ENCODE data around the gene HSPB1.
"Not testable (repeated sequence)": the region's sequence is repeated elsewhere in the genome, so short reads cannot be mapped to it uniquely, and the experiment has no call there.

HSPB1 gene

DNA sequence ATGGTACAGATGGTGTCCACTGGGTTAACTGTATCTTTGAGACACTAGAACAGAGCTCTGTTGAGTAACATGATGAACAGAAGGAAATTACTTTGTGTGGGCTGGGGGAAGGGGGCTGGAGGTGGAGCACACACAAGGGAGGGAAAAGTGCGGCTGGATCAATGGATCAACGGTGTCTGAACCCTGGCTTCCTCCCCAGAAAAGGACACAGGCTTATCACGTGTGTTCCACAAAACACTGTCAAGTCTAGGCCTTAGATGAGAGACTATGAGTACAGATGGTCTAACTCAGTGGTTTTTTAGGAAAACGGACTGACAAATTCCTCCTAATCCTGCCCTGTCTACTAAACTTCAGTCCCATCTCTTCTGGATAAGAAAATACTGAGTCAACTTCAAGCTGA is 27.8 kb downstream of the HSPB1 start:
- no peak for DNase-seq (ENCODE audit: low read depth in 2 of 2, low spot score in 1 of 2)

DNA sequence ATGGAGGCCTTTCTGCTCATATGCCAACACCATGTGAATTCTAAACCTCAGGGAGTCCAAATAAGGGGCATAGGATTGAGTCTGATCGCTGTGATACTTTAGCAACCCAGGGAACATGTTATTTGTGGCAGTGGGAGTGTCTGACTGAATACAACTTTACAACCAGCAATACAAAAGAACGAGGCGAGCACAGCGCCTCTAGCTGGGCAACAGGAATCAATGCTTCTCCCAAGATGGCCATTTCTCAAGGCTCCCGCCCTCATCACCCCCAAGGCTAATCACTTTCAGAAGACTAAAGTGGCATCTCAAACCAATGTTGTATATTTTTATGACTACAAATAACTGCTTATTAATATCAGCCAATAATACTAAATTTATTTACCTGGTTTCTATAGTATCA is 28.2 kb downstream of the HSPB1 start:
- no peak for DNase-seq (ENCODE audit: low read depth in 2 of 2, low spot score in 1 of 2)

DNA sequence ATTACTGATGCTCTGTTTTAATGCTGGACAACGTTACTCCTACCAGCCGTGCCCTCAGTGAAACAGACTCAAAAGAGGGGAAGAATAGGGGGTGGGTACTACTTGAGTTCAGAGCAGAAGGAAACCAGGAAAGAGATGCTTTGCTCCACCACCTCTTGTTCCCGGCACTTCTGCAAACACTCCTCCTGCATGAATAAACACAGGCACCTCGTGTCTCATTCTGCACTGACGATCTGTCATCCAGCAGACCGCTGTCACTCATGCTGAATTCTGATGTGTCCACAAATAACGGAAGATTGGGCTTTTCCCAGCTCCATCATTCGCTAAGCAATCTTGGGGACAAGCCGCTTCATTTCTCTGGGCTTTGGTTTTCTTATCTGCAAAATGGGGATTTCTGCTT is 29.6 kb downstream of the HSPB1 start:
- DNase-seq (ENCODE audit: low read depth in 2 of 2, low spot score in 1 of 2) = no peak

DNA sequence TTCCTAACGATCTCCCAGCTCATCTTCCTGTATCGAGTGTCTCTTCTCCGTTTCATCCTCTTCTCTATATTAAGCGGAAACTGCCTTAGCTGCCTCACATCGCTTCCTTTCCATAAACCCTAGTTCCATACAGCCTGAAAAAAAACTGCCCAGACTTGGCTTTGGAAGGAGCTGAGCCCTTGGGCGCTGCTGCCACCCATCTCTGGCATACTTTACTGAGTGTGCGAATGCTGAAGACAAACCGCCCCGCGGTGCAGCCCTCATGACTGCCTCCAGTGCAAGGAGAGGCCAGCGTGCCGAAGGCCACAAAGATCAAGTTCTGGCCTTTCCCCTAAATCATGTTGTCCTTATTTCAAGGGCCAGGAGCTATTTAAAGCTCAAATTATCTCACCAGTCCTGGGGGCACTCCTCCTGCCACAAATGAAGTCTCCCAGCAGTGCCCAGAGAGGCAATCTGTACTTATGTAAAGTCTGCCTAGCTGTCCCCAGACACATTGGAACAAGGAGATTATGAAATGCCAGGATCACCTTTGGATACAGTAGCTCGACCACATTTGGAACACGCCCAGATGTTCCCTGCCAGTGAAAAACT is 31.1 kb downstream of the HSPB1 start:
- DNase-seq (ENCODE audit: low read depth in 2 of 2, low spot score in 1 of 2) = no peak

DNA sequence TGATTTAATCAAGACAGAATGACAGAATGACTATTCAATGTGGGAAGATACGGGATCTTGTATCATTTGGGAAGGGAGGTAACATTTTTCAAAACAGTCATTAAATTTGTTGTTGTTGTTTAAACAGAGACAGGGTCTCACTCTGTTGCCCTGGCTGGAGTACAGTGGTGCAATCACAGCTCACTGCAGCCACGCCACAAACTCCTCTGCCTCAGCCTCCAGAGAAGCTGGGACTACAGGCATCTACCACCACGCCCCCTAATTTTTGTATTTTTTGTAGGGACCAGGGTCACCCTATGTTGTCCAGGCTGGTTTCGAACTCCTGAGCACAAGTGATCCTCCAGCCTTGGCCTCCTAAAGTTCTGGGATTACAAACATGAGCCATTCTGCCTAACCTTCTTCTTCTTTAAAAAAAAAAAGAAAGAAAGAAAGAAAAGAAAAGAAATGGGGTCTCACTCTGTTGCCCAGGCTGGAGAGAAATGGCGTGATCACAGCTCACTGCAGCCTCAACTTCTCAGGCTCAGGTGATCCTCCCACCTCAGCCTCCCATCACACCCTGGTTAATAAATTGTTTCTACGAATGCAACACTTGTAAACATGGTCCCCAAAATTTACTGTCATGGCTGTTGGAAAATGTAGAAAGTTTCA is 32.0 kb downstream of the HSPB1 start:
- DNase-seq (ENCODE audit: low read depth in 2 of 2, low spot score in 1 of 2) = no peak

DNA sequence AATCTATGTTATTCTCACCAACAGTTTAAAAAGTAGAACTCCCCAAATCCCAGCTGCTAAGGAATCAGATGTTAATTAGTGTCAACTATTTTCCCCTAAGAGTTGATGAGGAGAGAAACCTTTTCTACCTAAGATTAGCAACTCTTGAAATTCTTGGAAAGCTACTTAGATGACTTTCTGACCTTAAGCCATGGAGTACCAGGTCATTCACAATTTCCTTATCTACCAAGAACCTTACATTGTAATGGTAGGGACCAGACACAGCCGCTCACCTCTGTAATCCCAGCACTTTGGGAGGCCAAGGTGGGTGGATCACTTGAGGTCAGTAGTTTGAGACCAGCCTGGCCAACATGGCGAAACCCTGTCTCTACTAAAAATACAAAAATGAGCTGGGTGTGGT is 32.9 kb downstream of the HSPB1 start:
- not testable (repeated sequence) for DNase-seq (ENCODE audit: low read depth in 2 of 2, low spot score in 1 of 2)

DNA sequence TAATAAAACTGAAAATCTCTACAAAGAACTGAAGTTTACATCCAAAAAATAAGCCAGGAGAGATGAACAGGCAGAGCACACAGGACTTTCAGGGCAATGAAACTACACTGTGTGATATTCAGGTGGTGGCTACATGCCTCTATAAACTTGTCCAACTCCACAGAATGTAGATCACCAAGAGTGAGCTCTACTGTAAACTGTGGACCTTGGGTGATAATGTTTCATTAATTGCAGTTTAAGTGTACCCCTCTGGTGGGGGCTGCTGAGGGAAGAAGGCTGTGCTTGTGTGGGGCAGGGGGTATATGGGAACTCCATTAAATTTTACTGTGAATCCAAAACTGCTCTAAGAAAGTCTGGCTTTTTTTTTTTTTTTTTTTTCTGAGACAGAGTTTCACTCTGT is 33.6 kb downstream of the HSPB1 start:
- no peak for DNase-seq (ENCODE audit: low read depth in 2 of 2, low spot score in 1 of 2)

DNA sequence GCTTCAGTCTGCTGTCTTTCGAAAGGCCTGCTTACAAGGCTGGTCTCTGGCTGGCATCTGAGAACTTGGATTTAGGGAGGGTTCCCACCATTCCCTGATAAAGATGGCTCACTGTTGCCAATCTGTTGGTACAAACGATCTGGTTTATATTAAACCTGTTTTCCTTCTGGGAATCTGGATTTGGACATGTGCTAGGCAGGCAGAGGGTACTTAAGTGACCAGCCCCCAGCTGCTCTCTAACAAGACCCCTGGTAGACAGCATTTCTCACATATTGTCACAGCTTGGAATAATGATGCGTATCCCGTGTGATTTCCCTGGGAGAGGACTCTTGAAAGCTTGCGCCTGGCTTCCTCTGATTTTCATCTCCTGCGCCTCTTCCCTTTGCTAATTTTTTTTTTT is 34.7 kb downstream of the HSPB1 start:
- no peak for DNase-seq (ENCODE audit: low read depth in 2 of 2, low spot score in 1 of 2)

DNA sequence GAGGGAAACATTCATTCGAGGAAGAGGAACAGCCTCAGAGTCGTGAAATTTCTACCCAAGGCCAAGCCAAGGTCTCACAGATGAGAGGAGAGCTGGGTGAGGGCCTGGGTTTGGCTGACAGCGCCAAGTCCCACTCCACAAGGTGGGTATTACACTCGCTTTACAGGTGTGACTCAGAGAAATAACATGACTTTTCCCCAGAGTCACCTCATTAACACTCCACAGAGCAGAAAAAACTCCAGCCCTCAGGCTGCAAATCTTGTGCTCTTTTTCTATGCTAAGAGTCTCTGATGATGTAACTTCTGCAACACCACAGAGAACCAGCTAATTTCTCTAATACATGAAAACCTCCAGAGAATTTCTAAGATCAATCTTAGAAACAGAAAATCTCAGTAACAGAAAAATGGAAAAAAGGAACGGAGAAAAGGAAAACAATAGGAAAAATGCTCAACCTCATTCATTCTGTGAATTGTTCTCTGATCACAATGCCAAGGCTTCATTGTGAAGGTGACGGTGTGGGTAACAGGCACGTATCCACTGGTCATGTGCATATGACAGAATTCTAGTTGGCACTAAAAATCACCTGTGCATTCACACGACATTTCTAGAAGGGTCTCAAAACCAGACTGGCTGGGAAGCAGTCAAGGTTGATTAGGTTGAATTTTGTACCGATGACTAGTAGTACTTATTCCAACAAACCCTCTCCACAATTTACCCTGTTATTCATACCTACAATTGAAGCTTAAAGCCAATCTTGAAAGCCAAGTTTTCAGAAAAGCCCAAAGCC is 36.0 kb downstream of the HSPB1 start:
- no peak for DNase-seq (ENCODE audit: low read depth in 2 of 2, low spot score in 1 of 2)

DNA sequence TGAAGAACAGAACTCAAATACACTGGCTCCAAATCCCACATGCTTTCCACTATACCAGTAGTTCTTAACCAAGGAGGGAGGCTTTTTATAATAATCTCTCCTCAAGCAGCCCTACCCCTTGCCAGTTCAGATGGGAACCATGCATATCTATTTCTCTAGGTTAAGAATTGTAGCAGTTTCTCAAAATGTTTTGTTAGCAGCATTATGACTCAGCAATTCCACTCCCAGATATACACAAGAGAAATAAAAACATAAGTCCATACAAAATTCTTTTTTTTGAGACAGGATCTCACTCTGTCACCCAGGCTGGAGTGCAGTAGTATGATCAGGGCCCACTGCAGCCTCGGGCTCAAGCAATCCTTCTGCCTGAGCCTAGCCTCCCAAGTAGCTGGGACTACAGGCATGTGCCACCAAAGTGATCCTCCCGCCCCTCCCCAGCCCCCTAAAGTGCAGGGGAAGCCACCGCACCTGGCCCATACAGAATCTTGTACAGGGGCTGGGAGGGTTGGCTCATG is 38.2 kb downstream of the HSPB1 start:
- no peak for DNase-seq (ENCODE audit: low read depth in 2 of 2, low spot score in 1 of 2)

DNA sequence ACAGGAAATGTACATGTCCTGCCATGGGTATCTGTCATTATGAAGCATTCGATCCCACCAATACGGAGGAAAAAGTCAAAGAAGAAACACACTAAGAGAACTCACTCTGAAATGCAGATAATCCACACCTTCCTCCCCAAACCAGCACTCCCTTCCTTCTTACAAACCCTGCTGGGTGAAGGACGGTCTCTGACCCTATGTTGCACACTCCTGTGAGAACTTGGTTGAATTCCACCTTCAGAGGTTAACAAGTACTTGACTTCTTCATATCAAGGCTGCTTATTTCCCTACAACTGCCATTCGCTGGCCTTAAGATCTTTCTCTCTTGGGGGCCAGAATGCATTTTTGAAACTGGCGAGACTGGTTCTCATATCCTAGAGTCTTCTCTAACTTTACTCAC is 39.7 kb downstream of the HSPB1 start:
- DNase-seq (ENCODE audit: low read depth in 2 of 2, low spot score in 1 of 2) = no peak

DNA sequence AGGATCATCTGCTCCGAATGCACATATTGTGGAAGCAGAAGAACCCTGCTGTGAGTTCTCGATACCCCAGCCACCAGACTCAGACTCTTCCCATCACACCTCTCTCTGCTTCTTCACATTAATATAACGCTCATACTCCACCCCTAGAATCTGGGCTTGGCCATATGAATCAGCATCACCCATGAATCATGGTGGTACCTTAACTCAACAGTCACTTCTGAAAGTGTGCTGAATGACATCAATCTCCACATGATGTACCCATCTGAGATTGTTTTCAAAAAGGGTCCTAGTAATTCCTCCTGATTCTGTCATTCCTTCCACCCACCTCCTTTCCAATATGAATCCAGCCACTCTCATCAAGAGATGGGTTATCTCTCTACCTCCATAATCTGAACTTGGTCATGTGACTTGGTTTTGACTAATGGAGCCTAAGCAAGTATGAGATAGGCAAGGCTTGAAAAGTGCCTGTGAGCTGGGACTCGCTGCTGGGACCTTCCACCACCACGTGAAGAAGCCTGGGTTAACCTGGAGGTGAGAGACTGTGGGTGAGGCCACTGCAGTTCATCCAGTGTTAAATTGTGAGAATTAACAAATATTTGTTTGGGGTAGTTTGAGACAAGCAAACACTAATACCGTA is 40.9 kb downstream of the HSPB1 start:
- DNase-seq (ENCODE audit: low read depth in 2 of 2, low spot score in 1 of 2) = no peak

DNA sequence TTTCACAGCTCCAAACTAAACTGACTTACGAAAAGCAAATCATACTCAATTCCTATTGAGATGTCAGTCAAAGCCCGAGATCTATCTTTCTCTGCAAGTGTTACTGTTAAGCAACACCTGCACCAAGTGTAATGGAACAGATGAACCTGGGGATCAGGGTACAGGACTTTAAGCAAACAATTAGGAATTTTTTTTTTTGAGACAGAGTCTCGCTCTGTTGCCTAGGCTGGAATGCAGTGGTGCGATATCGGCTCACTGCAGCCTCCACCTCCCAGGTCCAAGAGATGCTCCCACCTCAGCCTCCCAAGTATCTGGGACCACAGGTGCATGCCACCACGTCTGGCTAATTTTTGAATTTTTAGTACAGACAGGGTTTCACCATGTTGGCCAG is 41.5 kb downstream of the HSPB1 start:
- no peak for DNase-seq (ENCODE audit: low read depth in 2 of 2, low spot score in 1 of 2)

DNA sequence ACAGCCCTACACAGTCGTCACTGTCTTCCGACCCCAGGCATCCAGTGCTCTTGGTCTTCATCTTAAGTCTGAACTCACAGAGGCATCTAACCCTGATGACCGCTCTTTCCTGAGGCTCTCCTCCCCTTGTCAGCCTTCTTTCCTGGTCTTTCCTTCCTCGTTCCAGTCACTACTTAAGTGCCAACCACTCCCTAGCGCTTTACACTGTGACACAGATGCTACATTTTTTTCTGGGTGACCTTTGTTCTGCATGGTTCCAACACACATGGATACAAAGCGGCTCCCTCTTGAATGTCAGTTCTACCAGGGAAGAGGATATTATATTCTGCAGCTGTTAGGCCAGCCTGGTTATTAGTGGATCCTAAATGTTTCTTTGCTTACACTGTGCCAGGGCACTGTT is 43.6 kb downstream of the HSPB1 start:
- no peak for DNase-seq (ENCODE audit: low read depth in 2 of 2, low spot score in 1 of 2)

DNA sequence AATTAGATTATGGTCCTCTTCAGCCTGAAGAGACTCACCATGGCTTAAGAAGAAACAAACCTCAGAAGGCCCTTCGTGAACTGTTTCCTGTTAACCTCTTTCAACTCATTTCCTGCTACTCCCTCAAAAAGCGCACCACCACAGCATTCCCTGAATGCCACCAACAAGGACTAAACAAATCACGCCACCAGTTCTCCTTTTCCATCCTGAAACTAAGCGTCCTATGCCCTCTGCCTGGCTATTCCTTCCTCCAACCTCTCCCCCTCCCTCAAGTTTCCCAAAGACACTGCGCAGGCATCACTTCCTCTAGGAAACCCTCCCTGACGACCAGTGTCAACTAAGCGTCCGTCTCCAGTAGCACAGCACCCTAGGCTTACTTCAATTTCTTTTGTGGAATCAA is 44.3 kb downstream of the HSPB1 start:
- DNase-seq (ENCODE audit: low read depth in 2 of 2, low spot score in 1 of 2) = no peak

DNA sequence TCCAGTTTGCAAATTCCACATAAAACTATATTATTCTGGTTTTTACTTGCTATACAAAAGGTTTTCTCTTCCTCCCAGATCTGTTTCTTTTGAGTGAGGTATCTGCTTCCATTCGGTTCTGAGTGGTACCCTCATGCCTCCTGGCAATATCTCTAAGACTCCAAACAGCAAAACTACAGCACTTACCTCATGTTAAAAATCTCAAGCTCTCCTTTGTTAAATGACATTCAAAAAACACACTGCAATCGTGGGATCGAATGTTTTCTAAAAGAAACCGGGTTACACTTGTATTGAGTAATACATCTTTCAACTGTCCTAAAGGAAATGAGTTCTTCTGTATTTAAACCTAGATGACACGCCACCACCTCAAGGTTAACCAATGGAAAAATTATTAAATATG is 45.2 kb downstream of the HSPB1 start:
- DNase-seq (ENCODE audit: low read depth in 2 of 2, low spot score in 1 of 2) = no peak

DNA sequence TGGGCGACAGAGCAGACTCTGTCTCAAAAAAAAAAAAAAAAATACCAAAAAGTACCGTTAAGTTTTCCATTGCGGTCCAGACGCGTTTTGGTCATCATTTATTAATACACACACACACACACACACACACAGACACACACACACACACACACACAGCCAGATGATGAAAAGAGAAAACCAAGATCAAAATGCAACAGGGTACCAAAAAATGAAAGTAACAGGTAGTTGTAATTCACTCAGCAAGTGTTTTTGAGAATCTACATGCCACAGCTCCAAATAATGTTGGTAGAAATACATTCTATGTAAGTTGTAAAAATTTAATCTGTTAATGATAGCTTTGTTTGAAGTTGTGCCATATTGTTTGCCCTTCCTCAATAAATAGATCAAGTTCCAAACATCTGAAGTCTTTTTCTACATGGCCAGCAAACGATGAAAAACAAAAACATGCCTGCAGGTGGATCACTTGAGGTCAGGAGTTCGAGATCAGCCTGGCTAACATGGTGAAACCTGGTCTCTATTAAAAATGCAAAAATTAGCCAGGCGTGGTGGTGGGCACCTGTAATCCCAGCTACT is 46.9 kb downstream of the HSPB1 start:
- DNase-seq (ENCODE audit: low read depth in 2 of 2, low spot score in 1 of 2) = no peak

DNA sequence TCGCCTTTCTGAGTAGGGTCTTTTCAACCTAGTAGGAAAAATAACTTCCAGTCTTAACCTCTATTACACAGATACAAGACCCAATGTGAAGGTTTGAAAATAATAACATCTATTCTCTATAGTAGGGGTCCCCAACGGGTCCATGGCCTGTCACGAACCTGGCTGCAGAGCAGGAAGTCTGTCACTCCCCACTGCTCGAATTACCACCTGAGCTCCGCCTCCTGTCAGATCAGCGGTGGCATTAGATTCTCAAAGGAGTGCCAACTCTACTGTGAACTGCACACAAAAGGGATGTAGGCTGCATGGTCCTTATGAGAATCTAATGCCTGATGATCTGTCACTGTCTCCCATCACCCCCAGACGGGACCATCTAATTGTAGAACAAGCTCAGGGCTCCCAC is 48.9 kb downstream of the HSPB1 start:
- no peak for DNase-seq (ENCODE audit: low read depth in 2 of 2, low spot score in 1 of 2)

DNA sequence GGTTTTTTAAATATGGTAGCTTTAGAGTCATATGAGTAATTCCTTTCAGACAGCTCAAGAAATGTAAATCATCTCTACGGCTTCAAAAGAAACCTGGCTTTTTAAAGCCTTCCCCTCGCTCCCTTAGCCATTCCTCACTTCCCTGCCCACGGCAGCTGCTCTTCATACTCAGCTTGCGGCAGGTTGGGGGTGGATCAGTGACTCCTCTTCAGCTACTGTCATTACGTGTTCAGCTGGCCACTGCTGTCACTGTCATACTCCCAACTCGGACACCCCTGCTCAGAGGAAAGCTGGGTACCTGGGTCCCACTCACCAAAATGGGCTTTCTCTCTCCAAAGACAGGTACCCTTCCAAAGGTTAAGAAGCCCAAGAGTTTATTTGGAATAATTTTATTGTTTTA is 49.7 kb downstream of the HSPB1 start:
- DNase-seq (ENCODE audit: low read depth in 2 of 2, low spot score in 1 of 2) = no peak

DNA sequence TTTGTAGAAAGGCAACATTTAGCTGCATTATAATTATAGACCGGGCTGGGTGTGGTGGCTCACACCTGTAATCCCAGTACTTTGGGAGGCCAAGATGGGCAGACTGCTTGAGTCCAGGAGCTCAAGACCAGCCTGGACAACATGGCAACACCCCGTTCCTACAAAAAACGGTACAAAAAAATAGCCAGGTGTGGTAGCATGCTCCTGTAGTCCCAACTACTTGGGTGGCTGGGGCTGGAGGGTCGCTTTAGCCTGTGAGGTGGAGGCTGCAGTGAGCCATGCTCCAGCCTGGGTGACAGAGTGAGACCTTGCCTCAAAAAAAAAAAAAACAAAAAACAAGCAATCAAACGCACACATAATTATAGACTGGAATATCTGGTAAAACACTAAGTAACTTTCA is 51.3 kb downstream of the HSPB1 start:
- DNase-seq (ENCODE audit: low read depth in 2 of 2, low spot score in 1 of 2) = no peak

All from stimulated activated CD8-positive, alpha-beta memory T cell treated with anti-CD3 and anti-CD28 coated beads, Interleukin-4, amount 100 ng/mL, for 1 hour (primary cell).